ENCODE results near the gene ZNF225.
"Not testable (repeated sequence)": the region's sequence is repeated elsewhere in the genome, so short reads cannot be mapped to it uniquely, and the experiment has no call there.

Gene ZNF225

DNA sequence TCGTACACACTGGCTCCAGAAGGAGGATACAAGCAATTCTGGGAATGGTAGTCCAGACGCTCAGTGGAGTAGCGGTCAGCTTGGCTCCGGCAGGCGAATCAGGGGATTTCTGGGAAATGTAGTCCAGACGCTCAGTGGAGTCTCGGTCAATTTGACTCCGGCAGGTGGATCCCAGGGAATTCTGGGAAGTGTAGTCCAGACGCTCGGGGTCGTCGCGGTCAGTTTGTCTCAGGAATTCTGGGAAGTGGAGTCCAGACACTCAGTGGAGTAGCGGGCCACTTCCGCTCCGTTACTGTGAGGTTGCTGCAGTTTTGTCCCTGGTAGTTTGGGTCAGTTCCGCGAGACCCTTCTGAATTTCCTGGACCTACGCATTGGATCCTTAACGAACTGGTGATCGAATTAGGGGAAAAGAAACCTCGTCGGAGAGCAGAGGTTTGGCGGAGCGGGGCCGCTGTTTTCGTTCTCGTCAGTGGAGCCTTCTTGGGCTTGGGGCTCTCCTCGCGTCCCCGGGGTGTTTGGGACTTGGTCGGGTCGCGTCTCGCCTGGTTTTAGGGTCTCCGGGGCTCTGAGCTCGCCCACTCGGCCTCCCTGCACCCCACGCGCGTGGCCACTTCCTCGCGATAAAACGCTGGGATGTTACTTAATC, at the start of gene ZNF225:
Gene ZNF225 (plus strand): TSS at position 262 of the 646 bp plus-strand sequence. CDS start 2,429 bp downstream, outside the sequence.
- peak; percentile 96 for DNase-seq (ENCODE audit: low read depth)

- no peak for DNase-seq (ENCODE audit: low read depth)
Observed at GRCh38 chr19:44066305-44066704, 46.9 kb upstream of the ZNF225 start.

- no peak for DNase-seq (ENCODE audit: low read depth)
Observed at GRCh38 chr19:44069415-44069814, 43.8 kb upstream of the ZNF225 start.

GRCh38 chr19:44071824-44072542, 41.2 kb upstream of the ZNF225 start, which contains the start of gene ZNF284:
TSS of gene ZNF284 (plus strand) at chr19:44072159. CDS start at chr19:44076390, 4,231 bp downstream.
- no peak for DNase-seq (ENCODE audit: low read depth)

DNA sequence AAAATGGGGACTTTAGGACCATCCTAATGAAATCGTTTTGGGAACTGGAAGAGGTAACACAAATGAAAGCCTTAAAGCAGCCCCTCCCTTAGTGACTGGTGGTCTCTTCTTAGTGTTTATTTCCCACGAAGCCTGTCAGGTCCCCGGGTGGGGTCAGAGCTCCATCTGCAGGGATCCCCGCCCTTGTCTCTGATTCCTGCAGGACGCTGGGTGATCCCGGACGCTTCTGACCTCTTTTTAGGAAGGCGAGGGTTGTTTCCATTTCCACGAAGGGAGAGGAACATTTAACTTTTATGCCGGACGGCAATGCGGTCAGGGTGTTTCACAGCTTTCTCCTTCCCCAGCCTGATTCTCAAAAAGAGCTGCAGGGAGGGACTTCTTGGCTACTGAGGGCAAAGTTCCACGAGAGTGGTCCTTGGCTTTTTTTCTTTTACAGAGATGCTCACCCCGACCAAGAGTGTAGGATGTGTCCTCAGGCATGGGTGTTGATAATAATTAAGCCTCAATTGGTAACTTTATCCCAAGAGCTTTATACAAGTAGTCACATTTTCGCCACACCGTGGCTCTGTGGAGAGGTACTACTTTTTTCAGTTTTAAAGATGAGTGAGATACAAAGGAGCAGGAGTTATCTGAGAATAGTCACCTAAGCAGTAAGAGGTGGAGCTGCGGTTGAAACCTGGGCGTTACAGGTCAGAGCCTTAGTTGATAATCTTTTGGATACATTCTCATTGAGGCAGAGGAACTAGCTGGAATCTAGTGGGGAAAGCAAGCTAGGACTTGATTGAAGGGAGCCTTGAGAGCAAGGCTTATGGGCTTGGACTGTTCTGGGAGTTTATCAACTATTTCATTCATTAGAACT, 40.4 kb upstream of the ZNF225 start:
- DNase-seq (ENCODE audit: low read depth) = no peak

DNA sequence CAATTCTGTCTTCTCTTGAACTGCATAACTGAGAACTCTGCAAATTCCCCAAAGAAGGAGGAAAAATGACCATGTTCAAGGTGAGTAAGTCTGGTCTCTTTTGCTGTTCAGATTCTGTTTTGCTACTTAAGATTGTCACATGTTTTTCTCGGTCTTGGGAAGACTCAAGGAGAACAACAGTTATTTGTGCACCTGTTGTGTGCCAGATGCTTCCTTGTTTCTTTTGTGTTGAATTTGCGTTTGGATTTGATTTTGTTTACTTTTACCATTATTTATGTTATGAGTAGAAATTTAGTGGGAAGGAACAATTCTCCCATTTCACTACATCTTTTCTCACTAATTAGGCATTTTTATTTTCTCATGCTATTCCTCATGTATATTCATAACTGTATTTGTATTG, 36.9 kb upstream of the ZNF225 start:
- DNase-seq (ENCODE audit: low read depth) = no peak

DNA sequence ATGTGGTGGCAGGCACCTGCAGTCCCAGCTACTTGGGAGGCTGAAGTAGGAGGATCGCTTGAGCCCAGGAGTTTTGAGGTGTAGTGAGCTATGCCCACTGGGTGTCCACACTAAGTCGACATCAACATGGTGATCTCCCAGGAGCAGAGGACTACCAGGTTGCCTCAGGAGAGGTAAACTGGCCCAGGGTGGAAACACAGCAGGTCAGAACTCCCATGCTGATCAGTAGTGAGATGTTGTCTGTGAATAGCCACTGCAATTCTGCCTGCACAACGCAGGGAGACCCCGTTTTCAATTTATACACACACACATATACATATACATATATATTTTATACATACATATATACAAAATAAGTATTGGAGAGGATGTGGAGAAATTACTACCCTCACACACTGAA, 21.1 kb upstream of the ZNF225 start:
- DNase-seq (ENCODE audit: low read depth) = no peak

GRCh38 chr19:44093931-44094765, 19.1 kb upstream of the ZNF225 start, which contains the start of gene ZNF224:
TSS of gene ZNF224 (plus strand) at chr19:44094361. CDS start at chr19:44097874, 3,513 bp downstream.
- DNase-seq (ENCODE audit: low read depth) = peak; percentile 66

DNA sequence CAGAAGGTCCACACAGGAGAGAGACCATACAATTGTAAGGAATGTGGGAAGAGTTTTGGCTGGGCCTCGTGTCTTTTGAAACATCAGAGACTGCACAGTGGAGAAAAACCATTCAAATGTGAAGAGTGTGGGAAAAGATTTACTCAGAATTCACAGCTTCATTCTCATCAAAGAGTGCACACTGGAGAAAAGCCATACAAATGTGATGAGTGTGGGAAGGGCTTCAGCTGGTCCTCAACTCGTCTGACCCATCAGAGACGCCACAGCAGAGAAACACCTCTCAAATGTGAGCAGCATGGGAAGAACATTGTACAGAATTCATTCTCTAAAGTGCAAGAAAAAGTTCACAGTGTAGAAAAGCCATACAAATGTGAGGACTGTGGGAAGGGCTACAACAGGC, 5.4 kb upstream of the ZNF225 start:
- DNase-seq (ENCODE audit: low read depth) = no peak

- no peak for DNase-seq (ENCODE audit: low read depth)
Observed at GRCh38 chr19:44109458-44109857, 3.7 kb upstream of the ZNF225 start.

DNA sequence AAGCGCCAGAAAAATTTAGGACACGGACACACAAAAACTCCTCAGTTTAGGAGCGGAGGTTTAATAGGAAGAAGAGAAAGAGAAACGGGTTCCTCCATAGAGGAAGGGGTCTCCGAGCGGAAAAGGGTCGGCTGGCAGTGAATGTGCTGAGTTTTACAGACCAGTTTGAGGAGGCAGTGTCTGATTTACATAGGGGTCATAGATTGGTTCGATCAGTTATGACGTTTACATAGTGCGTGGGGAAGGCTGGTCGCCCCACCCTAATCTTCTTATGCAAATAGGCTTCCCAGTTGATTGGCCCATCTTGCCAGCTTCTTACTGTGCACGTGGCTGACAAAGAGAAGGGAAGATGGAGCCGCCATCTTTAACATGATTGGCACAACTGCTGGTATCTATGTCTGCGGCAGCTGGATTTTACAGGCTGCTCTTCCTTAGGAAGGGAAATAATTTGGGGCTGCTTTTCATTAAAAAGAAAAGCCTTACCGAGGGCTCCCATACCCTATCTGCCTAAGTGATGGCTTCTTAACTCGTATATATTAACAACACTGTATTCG, 1.2 kb upstream of the ZNF225 start:
- DNase-seq (ENCODE audit: low read depth) = peak; percentile 53

DNA sequence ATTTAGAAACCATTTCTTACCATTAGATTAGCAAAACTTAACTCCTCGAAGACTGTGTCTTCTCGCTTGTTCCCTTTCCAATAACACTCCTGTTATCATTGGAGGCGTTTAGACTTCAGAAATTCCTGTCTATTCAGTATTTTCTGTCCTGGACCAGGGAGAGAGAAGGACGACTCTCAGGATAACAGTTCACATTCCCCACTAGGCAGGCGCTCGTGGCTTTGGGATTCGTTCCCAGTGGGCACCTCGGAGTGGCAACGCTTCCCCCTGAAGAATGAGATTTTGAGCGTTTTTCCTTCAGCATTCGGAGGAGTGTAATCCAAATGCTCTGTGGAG, 429 bp upstream of the ZNF225 start:
- no peak for DNase-seq (ENCODE audit: low read depth)

- DNase-seq (ENCODE audit: low read depth) = no peak
Observed at GRCh38 chr19:44113784-44114390, 688 bp downstream of the ZNF225 start.

DNA sequence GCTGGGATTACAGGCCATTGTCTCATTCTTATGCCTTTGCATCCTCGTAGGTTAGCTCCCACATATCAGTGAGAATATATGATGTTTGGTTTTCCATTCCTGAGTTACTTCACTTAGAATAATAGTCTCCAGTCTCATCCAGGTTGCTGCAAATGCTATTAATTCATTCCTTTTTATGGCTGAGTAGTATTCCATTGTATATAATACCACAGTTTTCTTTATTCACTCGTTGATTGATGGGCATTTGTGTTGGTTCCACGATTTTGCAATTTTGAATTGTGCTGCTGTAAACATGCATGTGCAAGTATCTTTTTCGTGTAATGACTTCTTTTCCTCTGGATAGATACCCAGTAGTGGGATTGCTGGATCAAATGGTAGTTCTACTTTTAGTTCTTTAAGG, 8.0 kb downstream of the ZNF225 start:
- DNase-seq (ENCODE audit: low read depth) = not testable (repeated sequence)

DNA sequence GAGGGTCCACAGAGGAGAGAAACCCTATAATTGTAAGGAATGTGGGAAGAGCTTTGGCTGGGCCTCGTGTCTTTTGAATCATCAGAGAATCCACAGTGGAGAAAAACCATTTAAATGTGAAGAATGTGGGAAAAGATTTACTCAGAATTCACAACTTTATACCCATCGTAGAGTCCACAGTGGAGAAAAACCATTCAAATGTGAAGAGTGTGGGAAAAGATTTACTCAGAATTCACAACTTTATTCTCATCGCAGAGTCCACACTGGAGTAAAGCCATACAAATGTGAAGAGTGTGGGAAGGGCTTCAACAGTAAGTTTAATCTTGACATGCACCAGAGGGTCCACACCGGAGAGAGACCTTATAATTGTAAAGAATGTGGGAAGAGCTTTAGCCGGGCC, 18.8 kb downstream of the ZNF225 start:
- DNase-seq (ENCODE audit: low read depth) = no peak

GRCh38 chr19:44141191-44142058, 28.2 kb downstream of the ZNF225 start, which contains the start of gene ZNF234:
TSS of gene ZNF234 (plus strand) at chr19:44141554. CDS start at chr19:44144633, 3,079 bp downstream.
- peak; percentile 65 for DNase-seq (ENCODE audit: low read depth)

- DNase-seq (ENCODE audit: low read depth) = peak; percentile 14
Observed at GRCh38 chr19:44142059-44142433, 28.8 kb downstream of the ZNF225 start.

- no peak for DNase-seq (ENCODE audit: low read depth)
Observed at GRCh38 chr19:44149776-44150175, 36.6 kb downstream of the ZNF225 start.

DNA sequence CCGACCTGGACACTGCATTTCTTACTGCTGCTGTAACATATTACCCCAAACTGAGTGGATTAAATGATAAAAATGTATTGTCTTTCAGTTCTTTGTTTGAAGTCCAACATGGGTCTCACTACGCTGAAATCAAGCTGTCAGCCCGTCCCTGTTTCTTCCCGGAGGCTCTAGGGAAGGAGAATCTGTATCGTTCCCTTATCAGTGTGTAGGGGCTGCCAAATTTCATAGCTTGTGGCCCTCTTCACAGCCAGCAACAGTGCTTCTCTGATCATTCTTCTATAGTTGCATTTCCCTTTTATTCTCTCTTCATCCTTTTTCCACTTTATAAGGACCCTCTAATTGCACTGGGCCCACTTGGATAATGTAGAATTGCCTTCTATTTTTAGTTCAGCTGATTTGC, 38.3 kb downstream of the ZNF225 start:
- no peak for DNase-seq (ENCODE audit: low read depth)

DNA sequence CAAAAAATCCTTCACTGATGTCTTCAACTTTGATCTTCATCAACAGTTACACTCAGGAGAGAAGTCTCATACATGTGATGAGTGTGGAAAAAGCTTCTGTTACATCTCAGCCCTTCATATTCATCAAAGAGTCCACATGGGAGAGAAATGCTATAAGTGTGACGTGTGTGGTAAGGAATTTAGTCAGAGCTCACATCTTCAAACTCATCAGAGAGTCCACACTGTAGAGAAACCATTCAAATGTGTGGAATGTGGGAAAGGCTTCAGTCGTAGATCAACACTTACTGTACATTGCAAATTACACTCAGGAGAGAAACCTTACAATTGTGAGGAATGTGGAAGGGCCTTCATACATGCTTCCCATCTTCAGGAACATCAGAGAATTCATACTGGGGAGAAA, 43.3 kb downstream of the ZNF225 start:
- no peak for DNase-seq (ENCODE audit: low read depth)
